H1 (cell line): Measurements from ENCODE around the gene ZNF292.

Source experiments
- ATF2 ChIP-seq: IDR thresholded peaks from 2 replicates; pipeline ENCODE4 v1.6.1; 2012; ENCODE audit warnings: low read length, inconsistent platforms
- CEBPB ChIP-seq: IDR thresholded peaks from 2 replicates; pipeline ENCODE4 v1.6.1; 2012; ENCODE audit warnings: low read depth, low read length
- CHD1 ChIP-seq: IDR thresholded peaks from 2 replicates; pipeline ENCODE4 v1.6.1; 2012; ENCODE audit warnings: low read depth, low read length, improper control_type of control experiment
- CHD7 ChIP-seq: fragments of 300-600 bp; sonication (generic); IDR thresholded peaks from 2 replicates; pipeline ENCODE4 v1.7.1; 2012; ENCODE audit warnings: low read length, moderate library complexity, mild to moderate bottlenecking, inconsistent platforms; ENCODE audit not compliant: insufficient replicate concordance
- CREB1 ChIP-seq: IDR thresholded peaks from 2 replicates; pipeline ENCODE4 v1.6.1; 2012; ENCODE audit warnings: inconsistent platforms
- CTCF ChIP-seq, 3 experiments: IDR thresholded peaks; 1 replicate in 2 of 3; 2 replicates in 1 of 3; pipeline versions ENCODE4 v1.5.1 to v1.6.1; 2011; ENCODE audit warnings: low read length in 3 of 3, mild to moderate bottlenecking in 3 of 3, inconsistent platforms in 2 of 3, low read depth in 1 of 3, moderate library complexity in 1 of 3; ENCODE audit not compliant: insufficient read depth in 1 of 3; ENCODE audit errors: control extremely low read depth in 1 of 3
- EP300 ChIP-seq, 2 experiments: IDR thresholded peaks; 1 replicate in 1 of 2; 2 replicates in 1 of 2; pipeline ENCODE4 v1.6.1; 2011 to 2012; ENCODE audit warnings: low read depth in 2 of 2, low read length in 2 of 2, mild to moderate bottlenecking in 2 of 2, borderline replicate concordance in 1 of 2, inconsistent platforms in 1 of 2, moderate library complexity in 1 of 2
- EZH2 ChIP-seq: fragments of 200-600 bp; sonication (generic); IDR thresholded peaks from 2 replicates; pipeline ENCODE4 v1.7.1; 2012; ENCODE audit warnings: low read depth, mild to moderate bottlenecking, moderate library complexity, low read length, inconsistent platforms; ENCODE audit not compliant: severe bottlenecking
- KDM5A ChIP-seq: fragments of 200-600 bp; IDR thresholded peaks from 2 replicates; pipeline ENCODE4 v1.7.1; 2012; ENCODE audit warnings: mild to moderate bottlenecking, low read length, inconsistent platforms, mixed read lengths
- POLR2A ChIP-seq, 2 experiments: IDR thresholded peaks; 1 replicate in 1 of 2; 2 replicates in 1 of 2; pipeline ENCODE4 v1.6.1; 2011; ENCODE audit warnings: low read depth in 2 of 2, low read length in 2 of 2, mild to moderate bottlenecking in 2 of 2; ENCODE audit errors: control extremely low read depth in 1 of 2
- POLR2AphosphoS5 ChIP-seq: IDR thresholded peaks from 2 replicates; pipeline ENCODE4 v1.6.1; 2011; ENCODE audit warnings: low read depth, low read length
- RNF2 ChIP-seq: fragments of 200-900, 300-1000 bp; sonication (generic); IDR thresholded peaks from 2 replicates; pipeline ENCODE4 v1.7.1; 2016; ENCODE audit warnings: borderline replicate concordance, low read depth, mild to moderate bottlenecking, antibody characterized with exemption, low read length; ENCODE audit not compliant: poor library complexity, severe bottlenecking; ENCODE audit errors: missing control alignments
- SIX5 ChIP-seq: IDR thresholded peaks from 2 replicates; pipeline ENCODE4 v1.6.1; 2011; ENCODE audit warnings: mild to moderate bottlenecking, low read depth, low read length
- USF2 ChIP-seq: IDR thresholded peaks from 2 replicates; pipeline ENCODE4 v1.6.1; 2011; ENCODE audit warnings: low read length, improper control_type of control experiment

GRCh38 chr6:87164004-87164403 is 8.6 kb downstream of the ZNF292 start:
- TF ChIP-seq USF2 (no peak), CTCF (IDR thresholded peaks at IDR 0.05; ENCODE audit: control extremely low read depth in 1 of 3, insufficient read depth in 1 of 3, low read depth in 1 of 3, low read length in 3 of 3) (no peak), EP300 (IDR thresholded peaks at IDR 0.05; ENCODE audit: borderline replicate concordance in 1 of 2, low read depth in 2 of 2, low read length in 2 of 2) (no peak), RNF2 (no peak), CEBPB (no peak), POLR2A (IDR thresholded peaks at IDR 0.05; ENCODE audit: control extremely low read depth in 1 of 2, low read depth in 2 of 2, low read length in 2 of 2) (no peak), SIX5 (no peak), CHD1 (no peak), ATF2 (no peak), CHD7 (no peak), EZH2 (no peak), KDM5A (no peak), POLR2AphosphoS5 (no peak), CREB1 (no peak)
